NCI-H1436 treated with DMSO at 0.1 percent for 48 hours (cell line): Measurements from ENCODE around the gene SH3RF1.

Experiments used
- DNase-seq: peaks from one replicate; lab custom pipeline; 2025; lab: John Stamatoyannopoulos, UW

The SH3RF1 gene

GRCh38 chr4:169063441-169063840 is 207.3 kb downstream of the SH3RF1 start:
- no peak for DNase-seq

- no peak for DNase-seq
These were observed 207.9 kb downstream of the SH3RF1 start for GRCh38 chr4:169062897-169063244.

GRCh38 chr4:169061386-169061785 is 209.4 kb downstream of the SH3RF1 start:
- DNase-seq = no peak

GRCh38 chr4:169060391-169061091 is 210.2 kb downstream of the SH3RF1 start:
- DNase-seq = no peak

- no peak for DNase-seq
These were observed 211.2 kb downstream of the SH3RF1 start for GRCh38 chr4:169059306-169060211.

GRCh38 chr4:169058312-169058711 is 212.4 kb downstream of the SH3RF1 start:
- DNase-seq = no peak

GRCh38 chr4:169054879-169055278 is 215.9 kb downstream of the SH3RF1 start:
- no peak for DNase-seq

GRCh38 chr4:169052594-169052945 is 218.2 kb downstream of the SH3RF1 start:
- DNase-seq = no peak

- no peak for DNase-seq
These were observed 218.8 kb downstream of the SH3RF1 start for GRCh38 chr4:169051761-169052593.

- no peak for DNase-seq
These were observed 219.6 kb downstream of the SH3RF1 start for GRCh38 chr4:169050881-169051760.

- no peak for DNase-seq
These were observed 220.5 kb downstream of the SH3RF1 start for GRCh38 chr4:169050284-169050683.

- DNase-seq = no peak
These were observed 221.8 kb downstream of the SH3RF1 start for GRCh38 chr4:169048868-169049414.

- DNase-seq = no peak
These were observed 222.8 kb downstream of the SH3RF1 start for GRCh38 chr4:169047956-169048355.

- DNase-seq = no peak
These were observed 224.7 kb downstream of the SH3RF1 start for GRCh38 chr4:169045862-169046584.

- no peak for DNase-seq
These were observed 225.9 kb downstream of the SH3RF1 start for GRCh38 chr4:169044714-169045447.
